ENCODE measurements around the gene RASSF9.

Gene RASSF9

GRCh38 chr12:85829391-85829790 lies 6.8 kb downstream of the RASSF9 start:
- no peak for TF ChIP-seq CTCF (IDR thresholded peaks at IDR 0.05; ENCODE audit: unreplicated experiment in 3 of 3)
- Mint-ChIP-seq H3K4me3 (no peak overlapping the region), H3K4me1 (peaks cover 12% of the 10 kb centered on the region), H3K36me3 (ENCODE audit: low read depth) (no peaks in the 10 kb centered on the region), H3K27ac (no peak overlapping the region), H3K27me3 (ENCODE audit: low read depth) (no peaks in the 10 kb centered on the region), H3K9me3 (no peaks in the 10 kb centered on the region)

GRCh38 chr12:85828576-85828975 lies 7.6 kb downstream of the RASSF9 start:
- H3K27me3 Mint-ChIP-seq (ENCODE audit: low read depth), result no peaks in the 10 kb centered on the region
- H3K4me3 Mint-ChIP-seq, result no peak overlapping the region
- no peak for TF ChIP-seq CTCF (IDR thresholded peaks at IDR 0.05; ENCODE audit: unreplicated experiment in 3 of 3)

GRCh38 chr12:85825746-85826145 lies 10.5 kb downstream of the RASSF9 start:
- H3K9me3 Mint-ChIP-seq, result no peaks in the 10 kb centered on the region
- no peak for TF ChIP-seq CTCF (IDR thresholded peaks at IDR 0.05; ENCODE audit: unreplicated experiment in 3 of 3)
- H3K36me3 Mint-ChIP-seq (ENCODE audit: low read depth), result no peaks in the 10 kb centered on the region
- H3K27ac Mint-ChIP-seq, result peak overlapping the region; percentile 64 to 85 (median 80)
- no peak overlapping the region for H3K4me3 Mint-ChIP-seq
- no peaks in the 10 kb centered on the region for H3K27me3 Mint-ChIP-seq (ENCODE audit: low read depth)
- no peaks in the 10 kb centered on the region for H3K4me1 Mint-ChIP-seq

More at GRCh38 chr12:85828576-85828975, 7.6 kb downstream of the RASSF9 start:
- H3K36me3 Mint-ChIP-seq (ENCODE audit: low read depth), result no peaks in the 10 kb centered on the region
- peaks cover 6% of the 10 kb centered on the region for H3K4me1 Mint-ChIP-seq
- no peaks in the 10 kb centered on the region for H3K9me3 Mint-ChIP-seq
- peak overlapping the region in 2 of 3 experiments; percentile 19 to 40 for H3K27ac Mint-ChIP-seq

- H3K27me3 Mint-ChIP-seq (ENCODE audit: low read depth), result no peaks in the 10 kb centered on the region
- H3K4me3 Mint-ChIP-seq, result no peak overlapping the region
- H3K4me1 Mint-ChIP-seq, result no peaks in the 10 kb centered on the region
- peak overlapping the region in 2 of 3 experiments; percentile 4 to 23 for H3K27ac Mint-ChIP-seq
- H3K36me3 Mint-ChIP-seq (ENCODE audit: low read depth), result no peaks in the 10 kb centered on the region
- H3K9me3 Mint-ChIP-seq, result no peaks in the 10 kb centered on the region
- TF ChIP-seq CTCF (IDR thresholded peaks at IDR 0.05; ENCODE audit: unreplicated experiment in 3 of 3), result no peak
These were observed 12.6 kb downstream of the RASSF9 start for GRCh38 chr12:85823436-85824180.

GRCh38 chr12:85821759-85822158 lies 14.4 kb downstream of the RASSF9 start:
- Mint-ChIP-seq H3K27me3 (ENCODE audit: low read depth) (no peaks in the 10 kb centered on the region), H3K27ac (peak overlapping the region; percentile 5 to 67 (median 47)), H3K9me3 (no peaks in the 10 kb centered on the region), H3K4me1 (no peaks in the 10 kb centered on the region), H3K4me3 (no peak overlapping the region), H3K36me3 (ENCODE audit: low read depth) (no peaks in the 10 kb centered on the region)
- TF ChIP-seq CTCF (IDR thresholded peaks at IDR 0.05; ENCODE audit: unreplicated experiment in 3 of 3), result no peak

GRCh38 chr12:85821206-85821605 lies 15.0 kb downstream of the RASSF9 start:
- TF ChIP-seq CTCF (IDR thresholded peaks at IDR 0.05; ENCODE audit: unreplicated experiment in 3 of 3), result no peak
- Mint-ChIP-seq H3K4me3 (no peak overlapping the region), H3K27me3 (ENCODE audit: low read depth) (no peaks in the 10 kb centered on the region), H3K27ac (peak overlapping the region in 2 of 3 experiments; percentile 47 to 67), H3K4me1 (no peaks in the 10 kb centered on the region), H3K9me3 (no peaks in the 10 kb centered on the region), H3K36me3 (ENCODE audit: low read depth) (no peaks in the 10 kb centered on the region)

Measured in nephron (organoid).